ENCODE data around the gene NR3C1. TPM values are rescaled to one million over a fixed set of nuclear protein-coding genes. Genes with fewer than 3 reads are reported as not detected.

NR3C1 gene
- total RNA-seq, 1 donor from 2014 or later = 47.8 TPM

GRCh38 chr5:143229426-143229895, 174.0 kb downstream of the NR3C1 start:
- DNase-seq (ENCODE audit: extremely low spot score, unreplicated experiment) = no peak
- Mint-ChIP-seq H3K4me1 (ENCODE audit: unreplicated experiment) (peaks cover 30% of the 10 kb centered on the region), H3K27ac (ENCODE audit: unreplicated experiment) (no peak overlapping the region), H3K9me3 (ENCODE audit: unreplicated experiment) (no peaks in the 10 kb centered on the region), H3K36me3 (ENCODE audit: unreplicated experiment) (no peaks in the 10 kb centered on the region), H3K4me3 (ENCODE audit: unreplicated experiment) (no peak overlapping the region), H3K27me3 (ENCODE audit: unreplicated experiment) (no peaks in the 10 kb centered on the region)
- TF ChIP-seq CTCF (IDR thresholded peaks at IDR 0.05) = no peak

DNA sequence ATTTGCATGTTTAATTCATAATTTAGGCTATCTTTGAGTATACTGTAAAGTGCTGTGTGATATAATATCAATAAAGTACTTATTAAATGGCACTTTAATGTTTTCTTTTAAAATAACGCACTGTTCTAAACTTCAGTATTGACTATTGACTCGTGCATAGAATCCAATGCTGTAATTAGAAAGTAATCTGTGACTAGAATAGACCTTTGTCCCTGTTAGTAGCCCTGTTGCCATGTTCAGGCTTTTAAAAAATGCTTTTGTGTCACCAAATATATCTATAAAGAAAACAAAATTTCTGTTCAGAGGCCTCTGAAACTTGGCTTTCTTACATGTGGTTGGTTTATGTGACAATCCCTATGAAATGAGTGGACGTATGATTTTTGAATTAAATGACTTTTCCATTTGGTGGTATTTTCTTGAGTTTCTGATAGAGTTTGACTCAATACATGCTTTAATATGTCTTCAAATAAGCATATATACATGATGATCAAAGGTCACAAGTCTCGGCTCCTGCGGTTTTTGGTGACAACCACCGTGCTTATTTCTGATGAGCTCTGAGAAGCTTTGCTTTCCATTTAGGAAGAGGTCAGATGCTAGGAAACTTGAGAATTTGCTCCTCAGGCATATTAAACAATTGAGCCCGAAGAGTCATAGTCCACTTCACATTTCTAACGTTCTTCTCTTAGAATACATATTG, 174.7 kb downstream of the NR3C1 start:
- Mint-ChIP-seq H3K4me1 (ENCODE audit: unreplicated experiment) (peaks cover 28% of the 10 kb centered on the region), H3K36me3 (ENCODE audit: unreplicated experiment) (no peaks in the 10 kb centered on the region), H3K27me3 (ENCODE audit: unreplicated experiment) (no peaks in the 10 kb centered on the region), H3K9me3 (ENCODE audit: unreplicated experiment) (no peaks in the 10 kb centered on the region), H3K27ac (ENCODE audit: unreplicated experiment) (no peak overlapping the region), H3K4me3 (ENCODE audit: unreplicated experiment) (no peak overlapping the region)
- no peak for DNase-seq (ENCODE audit: extremely low spot score, unreplicated experiment)
- TF ChIP-seq CTCF (IDR thresholded peaks at IDR 0.05) = no peak

Data from osteocyte (in vitro differentiated cells).